ENCODE results near the gene SDR9C7. TPM values are rescaled to one million over a fixed set of nuclear protein-coding genes. Genes with fewer than 3 reads are reported as not detected.

The SDR9C7 gene
- total and polyA plus RNA-seq, 2 of the 8 experiments (the other 6 are each of a cell fraction or from before 2014, with no cell fraction given), result 0.11 TPM; not detected in 1

GRCh38 chr12:56941299-56942017, 7.2 kb upstream of the SDR9C7 start:
- H4K20me1 ChIP-seq (replicated peaks in 1 of 2; ENCODE audit: control insufficient read depth in 1 of 2, insufficient read depth in 2 of 2, low read length in 2 of 2), result no peaks in the 10 kb centered on the region
- no peak overlapping the region for H3K56ac ChIP-seq (replicated peaks; ENCODE audit: insufficient read length, low read depth, low read length)
- CTCF ChIA-PET (ENCODE audit: partially characterized antibody), result interaction anchor here (0.6 kb wide), 1 partner anchor 8 kb away, joined by 3 read pairs; no protein-coding TSS in a partner anchor
- no peak overlapping the region for H4K8ac ChIP-seq (ENCODE audit: extremely low read depth, insufficient read depth, low read length)
- no peak overlapping the region for H2BK20ac ChIP-seq (ENCODE audit: low read length)
- H3K23me2 ChIP-seq (ENCODE audit: low read depth, low read length), result no peaks in the 10 kb centered on the region
- H2BK5ac ChIP-seq (ENCODE audit: low read depth, low read length), result no peak overlapping the region
- H2BK12ac ChIP-seq (ENCODE audit: low read depth, low read length), result no peak overlapping the region
- no peak overlapping the region for H2AK5ac ChIP-seq (ENCODE audit: low read depth, low read length)
- H3K4me2 ChIP-seq (ENCODE audit: insufficient read depth in 1 of 2, low read depth in 2 of 2, low read length in 2 of 2), result no peak overlapping the region
- no peak overlapping the region for H3K9ac ChIP-seq (replicated peaks in 1 of 4; ENCODE audit: extremely low read depth in 1 of 4, low read depth in 3 of 4, low read length in 3 of 4)
- H3K4me1 ChIP-seq (replicated peaks in 1 of 4; ENCODE audit: control insufficient read depth in 3 of 4, insufficient read depth in 4 of 4, low read length in 3 of 4), result no peaks in the 10 kb centered on the region
- no peaks in the 10 kb centered on the region for H3K36me3 ChIP-seq (ENCODE audit: control insufficient read depth in 2 of 4, insufficient read depth in 4 of 4, low read length in 3 of 4)
- H2BK15ac ChIP-seq (ENCODE audit: low read length), result no peak overlapping the region
- WGBS, 2 experiments (ENCODE audit: extremely low coverage in 1 of 2, insufficient coverage in 1 of 2, insufficient read length in 1 of 2, insufficient replicate concordance in 2 of 2, low coverage in 1 of 2, low lambda C conversion rate in 2 of 2, missing lambda C conversion rate in 1 of 2), result 75% methylated on average over 3 of the region's 3 CpGs; no CpG with 5 or more reads in 1 of the 2 experiments
- FAIRE-seq (no peak), DNase-seq (ENCODE audit: low read depth in 1 of 2, low spot score in 2 of 2) (peak in 1 of 2 experiments; percentile 23)
- POLR2A ChIA-PET (ENCODE audit: partially characterized antibody), result no interaction called here
- no peak overlapping the region for H4K91ac ChIP-seq (replicated peaks; ENCODE audit: insufficient read length, low read length)
- no peak overlapping the region for H2AFZ ChIP-seq (ENCODE audit: low read length)
- H2BK120ac ChIP-seq (replicated peaks; ENCODE audit: low read depth, low read length), result no peak overlapping the region
- no peak overlapping the region for H3K14ac ChIP-seq (ENCODE audit: insufficient read length)
- H3K9me3 ChIP-seq (ENCODE audit: insufficient read depth in 2 of 2, low read depth in 1 of 2, low read length in 1 of 2), result peaks cover 3 to 6% of the 10 kb centered on the region in 2 experiments; a peak in 2 of 4 replicates
- H3K18ac ChIP-seq (ENCODE audit: extremely low read depth, low read length), result no peak overlapping the region
- H3K23ac ChIP-seq (ENCODE audit: insufficient read length), result no peak overlapping the region
- H3K27ac ChIP-seq (ENCODE audit: low read depth, low read length), result no peak overlapping the region
- no peaks in the 10 kb centered on the region for H3K27me3 ChIP-seq (replicated peaks in 1 of 4; ENCODE audit: control insufficient read depth in 3 of 4, extremely low read depth in 1 of 4, insufficient read depth in 3 of 4, low read length in 3 of 4)
- no peaks in the 10 kb centered on the region for H3K79me2 ChIP-seq (ENCODE audit: control insufficient read depth in 1 of 2, insufficient read depth in 2 of 2, low read length in 2 of 2)
- no peak overlapping the region for H4K5ac ChIP-seq (ENCODE audit: insufficient read length, low read depth, low read length)
- H3K4ac ChIP-seq (replicated peaks; ENCODE audit: insufficient read length, low read depth, low read length), result no peak overlapping the region
- H3K4me3 ChIP-seq (ENCODE audit: extremely low read depth in 1 of 4, insufficient read depth in 2 of 4, low read depth in 3 of 4, low read length in 4 of 4), result no peak overlapping the region
- H3K79me1 ChIP-seq (ENCODE audit: low read depth, low read length), result no peaks in the 10 kb centered on the region
- no peak for TF ChIP-seq CEBPB (IDR thresholded peaks at IDR 0.05; ENCODE audit: low read depth, low read length)
- TF ChIP-seq BRCA1 (IDR thresholded peaks at IDR 0.05; ENCODE audit: low read depth, low read length), result no peak
- TF ChIP-seq MAX (IDR thresholded peaks at IDR 0.05), result no peak
- no peak for TF ChIP-seq HDAC6 (IDR thresholded peaks at IDR 0.05; ENCODE audit: low read depth, low read length)

All from H1 (cell line).